Measurements from ENCODE around the gene AQP5.
A peak's percentile ranks its signal among the peaks of the same experiment; 100 is the strongest.

Gene AQP5

DNA sequence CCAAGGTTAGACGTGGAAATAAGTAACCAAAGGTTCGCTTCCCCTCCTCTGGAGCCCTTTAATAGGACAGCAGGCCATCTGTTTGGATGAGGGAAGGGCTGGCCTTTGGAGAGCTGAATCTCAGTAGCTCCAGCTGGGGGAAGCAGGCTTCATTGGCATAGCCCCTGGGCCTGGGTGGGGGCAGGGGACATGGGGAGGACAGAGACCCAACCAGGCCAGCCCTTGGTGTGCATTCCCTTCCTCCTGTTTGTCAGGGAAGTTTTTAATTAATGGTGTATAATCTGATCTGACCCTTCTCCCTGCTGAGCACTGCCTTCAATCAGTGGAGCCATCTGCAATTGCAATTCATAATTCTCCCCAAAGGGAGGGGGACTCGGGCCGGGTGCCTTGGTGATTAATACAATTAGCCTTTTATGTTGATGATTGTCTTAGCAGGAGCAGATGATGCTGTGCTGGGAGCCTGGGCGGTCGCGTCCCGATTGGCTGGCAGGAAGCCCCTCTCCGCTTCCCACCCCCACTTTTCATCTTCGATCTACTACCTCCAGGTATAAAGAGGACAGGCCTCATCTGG is 17.4 kb downstream of the AQP5 start:
- Histone ChIP-seq H3K4me1 (peaks cover 72% of the 10 kb centered on the region), H3K27me3 (no peaks in the 10 kb centered on the region), H3K9me3 (no peaks in the 10 kb centered on the region), H3K4me3 (ENCODE audit: low read depth, low read length) (peak overlapping the region; percentile 24), H3K36me3 (no peaks in the 10 kb centered on the region)
- peak; percentile 99 for DNase-seq
- TF ChIP-seq, protein P1, sequence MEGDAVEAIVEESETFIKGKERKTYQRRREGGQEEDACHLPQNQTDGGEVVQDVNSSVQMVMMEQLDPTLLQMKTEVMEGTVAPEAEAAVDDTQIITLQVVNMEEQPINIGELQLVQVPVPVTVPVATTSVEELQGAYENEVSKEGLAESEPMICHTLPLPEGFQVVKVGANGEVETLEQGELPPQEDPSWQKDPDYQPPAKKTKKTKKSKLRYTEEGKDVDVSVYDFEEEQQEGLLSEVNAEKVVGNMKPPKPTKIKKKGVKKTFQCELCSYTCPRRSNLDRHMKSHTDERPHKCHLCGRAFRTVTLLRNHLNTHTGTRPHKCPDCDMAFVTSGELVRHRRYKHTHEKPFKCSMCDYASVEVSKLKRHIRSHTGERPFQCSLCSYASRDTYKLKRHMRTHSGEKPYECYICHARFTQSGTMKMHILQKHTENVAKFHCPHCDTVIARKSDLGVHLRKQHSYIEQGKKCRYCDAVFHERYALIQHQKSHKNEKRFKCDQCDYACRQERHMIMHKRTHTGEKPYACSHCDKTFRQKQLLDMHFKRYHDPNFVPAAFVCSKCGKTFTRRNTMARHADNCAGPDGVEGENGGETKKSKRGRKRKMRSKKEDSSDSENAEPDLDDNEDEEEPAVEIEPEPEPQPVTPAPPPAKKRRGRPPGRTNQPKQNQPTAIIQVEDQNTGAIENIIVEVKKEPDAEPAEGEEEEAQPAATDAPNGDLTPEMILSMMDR (IDR thresholded peaks at IDR 0.05; ENCODE audit: low read depth, low read length): no peak

DNA sequence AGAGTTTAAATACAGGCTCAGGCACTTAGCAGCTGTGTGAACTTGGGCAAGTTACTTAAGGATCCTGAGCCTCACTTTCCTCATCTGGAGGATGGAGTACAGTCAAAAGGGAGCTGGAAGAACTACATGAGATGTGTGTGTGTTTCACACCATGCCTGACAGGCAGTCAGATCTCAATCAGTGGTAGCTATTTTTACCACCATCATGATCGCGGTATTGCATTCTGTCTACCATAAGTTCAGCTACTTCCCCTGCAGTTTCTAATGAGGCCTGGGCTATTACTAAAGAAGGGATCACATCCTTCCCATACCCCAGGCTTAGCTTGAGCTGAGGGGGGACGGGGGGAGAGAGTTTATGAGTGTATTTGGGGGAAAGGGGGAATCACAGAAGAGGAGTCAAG is 18.1 kb downstream of the AQP5 start:
- TF ChIP-seq, protein P1 (IDR thresholded peaks at IDR 0.05; ENCODE audit: low read depth, low read length): no peak
- no peak for DNase-seq
- Histone ChIP-seq H3K36me3 (no peaks in the 10 kb centered on the region; the same call in 1 of the 2 replicates), H3K4me1 (peaks cover 72% of the 10 kb centered on the region), H3K4me3 (ENCODE audit: low read depth, low read length) (no peak overlapping the region), H3K27me3 (no peaks in the 10 kb centered on the region), H3K9me3 (no peaks in the 10 kb centered on the region)

DNA sequence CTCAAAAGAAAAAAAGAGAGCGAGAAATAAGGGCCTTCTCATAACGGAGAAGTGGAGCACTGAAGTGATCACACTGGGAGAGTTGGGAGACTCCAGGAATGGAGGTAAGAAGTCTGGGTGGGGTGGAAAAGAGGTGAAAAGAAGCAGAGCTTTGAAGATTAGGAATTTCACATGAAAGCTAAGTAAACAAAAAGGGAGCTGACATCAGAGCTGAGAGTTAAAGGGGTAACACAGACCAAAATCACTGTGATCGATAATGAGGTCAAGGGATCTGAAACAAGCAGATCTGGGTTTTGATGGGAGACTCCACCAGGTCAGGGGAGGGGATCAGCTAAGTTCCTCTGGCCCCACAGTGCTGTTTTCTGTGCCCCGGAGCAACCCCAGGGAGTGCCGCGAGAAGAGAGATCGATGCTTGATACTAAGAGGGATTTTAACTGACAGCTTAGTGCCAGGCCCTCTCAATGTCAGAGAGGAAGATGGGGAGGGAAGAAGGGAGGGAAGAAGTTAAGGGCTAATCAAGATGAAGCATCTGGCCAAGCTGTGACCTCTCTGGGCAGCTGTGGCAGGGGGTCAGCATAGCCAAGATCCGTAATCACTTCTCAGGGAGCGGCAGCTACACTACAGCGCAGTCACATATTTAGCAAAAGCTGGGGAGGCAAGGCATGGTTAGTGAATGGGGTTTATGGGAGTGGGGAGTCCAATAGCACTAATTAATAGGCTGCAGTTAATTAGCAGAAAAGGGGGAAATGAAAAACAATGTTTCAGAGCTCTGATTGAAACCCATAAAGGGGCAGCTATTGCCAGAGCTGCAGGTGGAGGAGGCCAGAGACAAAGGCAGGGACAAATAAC is 19.1 kb downstream of the AQP5 start:
- TF ChIP-seq, protein P1 (IDR thresholded peaks at IDR 0.05; ENCODE audit: low read depth, low read length): no peak
- Histone ChIP-seq H3K36me3 (peaks cover 6% of the 10 kb centered on the region), H3K4me1 (peaks cover 72% of the 10 kb centered on the region), H3K4me3 (ENCODE audit: low read depth, low read length) (no peak overlapping the region), H3K27me3 (no peaks in the 10 kb centered on the region), H3K9me3 (no peaks in the 10 kb centered on the region)
- peak; percentile 62 for DNase-seq

DNA sequence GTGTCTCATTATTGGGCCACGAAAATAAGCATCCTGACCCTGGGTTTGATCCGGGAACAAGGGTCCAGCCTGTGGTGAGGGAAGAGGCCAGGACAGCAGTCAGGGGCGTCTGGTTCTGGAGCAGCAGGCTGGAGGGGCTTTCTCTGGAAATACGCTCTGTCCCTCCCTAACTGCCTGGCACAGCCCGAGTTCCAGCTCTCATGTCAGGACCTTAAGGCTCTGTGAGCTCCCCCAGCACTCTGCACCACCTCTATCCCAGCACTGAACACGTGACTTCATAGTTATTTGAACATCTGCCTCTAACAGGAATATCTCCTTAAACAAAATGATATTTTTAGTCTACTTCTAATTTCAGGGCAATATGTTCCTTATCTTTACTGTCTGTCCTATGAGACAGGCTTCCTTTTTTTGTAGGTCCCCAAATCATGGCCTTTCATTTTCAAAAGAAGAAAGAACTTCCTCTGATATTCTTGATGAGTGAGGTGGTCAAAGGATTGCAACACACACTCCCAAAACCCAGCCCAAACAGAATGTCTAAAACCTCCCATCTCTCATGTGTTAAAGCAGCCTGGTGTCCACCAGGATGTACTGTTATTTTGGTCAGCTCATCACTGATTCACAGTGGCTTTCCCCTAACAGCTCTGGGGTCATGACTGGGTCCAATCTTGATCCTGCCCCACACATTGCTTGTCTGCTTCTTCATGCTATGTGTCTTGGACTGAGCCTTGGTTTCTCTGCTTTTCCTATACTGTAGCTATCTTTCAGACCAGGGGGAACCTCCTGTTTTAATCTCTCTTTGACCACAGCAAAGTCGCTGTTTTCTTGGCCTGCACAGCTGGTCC is 20.8 kb downstream of the AQP5 start:
- Histone ChIP-seq H3K27me3 (no peaks in the 10 kb centered on the region), H3K9me3 (no peaks in the 10 kb centered on the region), H3K4me3 (ENCODE audit: low read depth, low read length) (no peak overlapping the region), H3K36me3 (peaks cover 22% of the 10 kb centered on the region), H3K4me1 (peaks cover 89% of the 10 kb centered on the region)
- no peak for DNase-seq
- TF ChIP-seq, protein P1 (IDR thresholded peaks at IDR 0.05; ENCODE audit: low read depth, low read length): no peak

DNA sequence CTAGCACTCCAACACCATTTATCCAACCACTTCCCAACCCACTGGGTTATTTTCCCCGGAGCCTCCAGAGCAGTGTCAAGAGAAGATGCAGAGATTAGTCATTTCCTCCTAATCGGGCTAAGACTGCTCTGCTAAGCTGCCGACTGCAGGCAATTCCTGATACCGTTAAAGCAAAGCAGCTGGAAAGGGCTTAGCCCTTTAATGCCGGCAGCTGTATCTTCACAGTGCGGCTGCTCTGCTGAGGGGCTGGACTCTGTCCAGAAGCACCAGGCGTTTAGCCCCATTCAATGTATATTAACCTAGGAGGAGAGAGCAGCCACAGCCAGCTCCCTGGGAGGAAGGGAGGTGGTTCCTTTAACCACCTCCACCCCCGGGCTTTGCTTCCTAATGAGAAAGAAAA is 22.2 kb downstream of the AQP5 start:
- Histone ChIP-seq H3K4me3 (ENCODE audit: low read depth, low read length) (no peak overlapping the region), H3K36me3 (peaks cover 28% of the 10 kb centered on the region), H3K4me1 (peaks cover 90% of the 10 kb centered on the region), H3K27me3 (no peaks in the 10 kb centered on the region), H3K9me3 (no peaks in the 10 kb centered on the region)
- TF ChIP-seq, protein P1 (IDR thresholded peaks at IDR 0.05; ENCODE audit: low read depth, low read length): no peak
- peak; percentile 86 for DNase-seq
